ENCODE data around the gene SEC11C. TPM values are rescaled to one million over a fixed set of nuclear protein-coding genes. Genes with fewer than 3 reads are reported as not detected.

SEC11C gene
- total RNA-seq, 4 donors from 2014 or later = 25.9 to 48.0 (median 34.4) TPM

DNA sequence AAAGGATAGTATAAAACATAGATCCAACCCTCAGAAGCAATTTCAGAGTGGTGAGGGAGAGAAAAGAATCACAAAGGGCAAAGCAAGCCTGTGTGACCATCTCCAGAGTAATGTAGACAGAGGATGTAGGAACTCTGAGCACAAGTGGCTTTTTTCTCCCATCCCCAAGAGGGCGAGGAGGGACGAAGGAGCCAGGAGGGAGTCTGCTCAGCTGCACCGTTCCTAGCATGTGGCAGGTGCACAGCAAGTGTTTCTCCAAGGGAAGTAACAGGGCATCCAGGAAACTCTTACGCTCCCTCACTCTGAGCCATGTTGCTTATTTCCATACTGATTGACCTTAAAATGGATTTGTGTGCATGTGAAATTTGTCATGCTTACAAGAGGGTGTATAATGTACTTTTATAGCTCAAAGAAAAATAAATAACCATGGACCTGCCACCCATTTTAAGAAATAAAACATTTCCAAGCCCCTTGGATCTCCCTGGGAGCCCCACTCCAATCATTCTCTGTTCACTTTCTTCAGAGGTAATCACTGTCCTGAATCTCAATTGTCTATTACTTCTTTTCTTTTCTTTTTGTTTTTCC lies 37.8 kb upstream of the SEC11C start:
- WGBS = 34% methylated on average over 4 of the region's 4 CpGs

DNA sequence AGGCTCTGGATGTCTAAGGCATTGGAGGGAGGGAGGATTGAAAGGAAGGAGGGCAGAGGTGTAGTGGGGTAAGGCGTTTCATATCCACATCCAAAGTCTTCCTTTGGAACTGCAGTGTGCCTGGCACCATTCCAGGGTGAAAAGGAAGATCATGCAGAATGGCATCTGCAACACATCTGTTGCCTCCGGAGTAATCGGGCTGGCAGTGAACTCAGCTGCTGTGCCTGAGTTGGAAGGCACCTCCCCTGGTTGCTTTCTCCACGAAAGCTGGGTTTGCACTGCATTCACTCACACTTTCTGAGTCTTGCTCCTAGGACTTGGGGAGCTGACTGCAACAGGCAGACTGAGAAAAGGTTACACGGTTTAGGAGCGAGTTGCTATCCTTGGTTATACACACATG lies 30.3 kb upstream of the SEC11C start:
- TF ChIP-seq, protein P1, sequence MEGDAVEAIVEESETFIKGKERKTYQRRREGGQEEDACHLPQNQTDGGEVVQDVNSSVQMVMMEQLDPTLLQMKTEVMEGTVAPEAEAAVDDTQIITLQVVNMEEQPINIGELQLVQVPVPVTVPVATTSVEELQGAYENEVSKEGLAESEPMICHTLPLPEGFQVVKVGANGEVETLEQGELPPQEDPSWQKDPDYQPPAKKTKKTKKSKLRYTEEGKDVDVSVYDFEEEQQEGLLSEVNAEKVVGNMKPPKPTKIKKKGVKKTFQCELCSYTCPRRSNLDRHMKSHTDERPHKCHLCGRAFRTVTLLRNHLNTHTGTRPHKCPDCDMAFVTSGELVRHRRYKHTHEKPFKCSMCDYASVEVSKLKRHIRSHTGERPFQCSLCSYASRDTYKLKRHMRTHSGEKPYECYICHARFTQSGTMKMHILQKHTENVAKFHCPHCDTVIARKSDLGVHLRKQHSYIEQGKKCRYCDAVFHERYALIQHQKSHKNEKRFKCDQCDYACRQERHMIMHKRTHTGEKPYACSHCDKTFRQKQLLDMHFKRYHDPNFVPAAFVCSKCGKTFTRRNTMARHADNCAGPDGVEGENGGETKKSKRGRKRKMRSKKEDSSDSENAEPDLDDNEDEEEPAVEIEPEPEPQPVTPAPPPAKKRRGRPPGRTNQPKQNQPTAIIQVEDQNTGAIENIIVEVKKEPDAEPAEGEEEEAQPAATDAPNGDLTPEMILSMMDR (IDR thresholded peaks at IDR 0.05) = no peak
- TF ChIP-seq EP300 (IDR thresholded peaks at IDR 0.05) (no peak), POLR2AphosphoS5 (IDR thresholded peaks at IDR 0.05) (no peak), POLR2A (IDR thresholded peaks at IDR 0.05) (no peak)
- DNase-seq (ENCODE audit: low spot score in 2 of 2) = no peak
- Histone ChIP-seq H3K27me3 (peaks cover 53% of the 10 kb centered on the region), H3K4me3 (no peak overlapping the region), H3K36me3 (no peaks in the 10 kb centered on the region), H3K27ac (no peak overlapping the region), H3K4me1 (no peaks in the 10 kb centered on the region), H3K9me3 (no peaks in the 10 kb centered on the region)
- WGBS = 37% methylated on average over 6 of the region's 6 CpGs

More for the DNA sequence above, 37.8 kb upstream of the SEC11C start:
- no peak overlapping the region for H3K27ac ChIP-seq
- H3K36me3 ChIP-seq = no peaks in the 10 kb centered on the region
- H3K4me1 ChIP-seq = no peaks in the 10 kb centered on the region
- no peaks in the 10 kb centered on the region for H3K9me3 ChIP-seq
- H3K4me3 ChIP-seq = no peak overlapping the region
- TF ChIP-seq, protein P1 (IDR thresholded peaks at IDR 0.05) = no peak
- TF ChIP-seq POLR2A (IDR thresholded peaks at IDR 0.05) = no peak
- no peak for TF ChIP-seq EP300 (IDR thresholded peaks at IDR 0.05)
- no peak for TF ChIP-seq POLR2AphosphoS5 (IDR thresholded peaks at IDR 0.05)
- peaks cover 17% of the 10 kb centered on the region for H3K27me3 ChIP-seq
- no peak for DNase-seq (ENCODE audit: low spot score in 2 of 2)

DNA sequence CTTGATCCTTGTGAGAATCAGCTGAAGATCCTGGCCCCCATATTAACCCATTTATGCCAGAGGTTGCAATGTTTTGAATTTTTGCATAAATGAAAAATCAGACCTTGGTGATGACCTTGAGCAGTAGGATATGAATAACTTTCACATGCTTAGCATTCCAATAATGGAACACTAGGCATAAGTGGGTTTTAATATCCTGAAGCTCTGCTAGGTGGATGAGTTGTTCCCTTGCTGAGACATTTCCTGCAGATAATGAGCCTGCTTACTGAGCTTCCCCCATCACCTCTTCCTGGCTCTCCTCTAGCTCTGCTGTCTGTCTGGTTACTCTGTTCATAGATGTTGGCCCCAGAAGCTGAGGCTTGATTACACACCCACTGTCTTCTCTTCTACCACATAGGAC lies 25.5 kb upstream of the SEC11C start:
- Histone ChIP-seq H3K4me1 (no peaks in the 10 kb centered on the region), H3K27ac (no peak overlapping the region), H3K36me3 (no peaks in the 10 kb centered on the region), H3K27me3 (peaks cover 38% of the 10 kb centered on the region), H3K9me3 (no peaks in the 10 kb centered on the region), H3K4me3 (no peak overlapping the region)
- TF ChIP-seq, protein P1 (IDR thresholded peaks at IDR 0.05) = no peak
- TF ChIP-seq EP300 (IDR thresholded peaks at IDR 0.05) = no peak
- TF ChIP-seq POLR2AphosphoS5 (IDR thresholded peaks at IDR 0.05) = no peak
- no peak for DNase-seq (ENCODE audit: low spot score in 2 of 2)

DNA sequence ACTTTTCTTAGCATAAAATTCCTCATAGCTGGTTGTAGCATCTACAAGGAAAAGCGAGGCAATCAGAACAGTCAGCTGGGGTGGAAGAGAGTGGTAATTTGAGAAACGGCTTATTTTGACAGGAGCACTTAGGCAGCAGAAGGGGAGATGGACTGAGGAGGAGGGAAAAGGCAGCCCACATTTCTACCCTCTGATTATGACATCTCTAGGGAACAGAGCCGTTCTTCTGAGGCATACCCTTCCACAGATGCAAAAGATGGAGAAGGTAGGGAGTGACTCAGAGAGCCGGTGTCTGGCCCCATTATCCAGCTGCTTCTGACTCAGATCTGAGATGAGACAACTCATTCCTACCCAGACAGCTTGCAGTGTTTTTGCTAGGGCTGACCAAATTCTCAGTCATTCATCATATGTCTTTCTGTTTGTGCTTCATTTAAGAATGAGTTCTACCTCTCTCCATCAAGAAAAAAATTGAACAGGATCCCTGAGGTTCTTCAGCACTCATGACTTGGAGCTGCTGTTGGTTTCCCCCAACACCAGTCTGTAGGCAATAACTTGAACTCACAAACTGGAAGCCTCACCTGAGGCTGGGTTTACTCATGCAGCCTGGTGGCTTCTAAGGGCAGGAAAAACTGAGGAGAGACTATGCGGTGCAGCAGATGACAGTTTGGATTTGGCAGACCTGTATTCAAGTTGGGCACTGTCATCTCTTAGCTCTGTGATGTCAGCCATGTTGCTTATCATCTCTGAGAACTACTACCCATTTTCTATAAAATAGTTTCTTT lies 15.9 kb upstream of the SEC11C start:
- TF ChIP-seq EP300 (IDR thresholded peaks at IDR 0.05) (no peak), POLR2A (IDR thresholded peaks at IDR 0.05) (no peak), POLR2AphosphoS5 (IDR thresholded peaks at IDR 0.05) (no peak)
- TF ChIP-seq, protein P1 (IDR thresholded peaks at IDR 0.05) = no peak
- Histone ChIP-seq H3K4me3 (no peak overlapping the region), H3K36me3 (no peaks in the 10 kb centered on the region), H3K27me3 (peaks cover 8% of the 10 kb centered on the region), H3K4me1 (no peaks in the 10 kb centered on the region), H3K27ac (no peak overlapping the region), H3K9me3 (no peaks in the 10 kb centered on the region)
- DNase-seq (ENCODE audit: low spot score in 2 of 2) = no peak
- 43% methylated on average over 5 of the region's 5 CpGs for WGBS

DNA sequence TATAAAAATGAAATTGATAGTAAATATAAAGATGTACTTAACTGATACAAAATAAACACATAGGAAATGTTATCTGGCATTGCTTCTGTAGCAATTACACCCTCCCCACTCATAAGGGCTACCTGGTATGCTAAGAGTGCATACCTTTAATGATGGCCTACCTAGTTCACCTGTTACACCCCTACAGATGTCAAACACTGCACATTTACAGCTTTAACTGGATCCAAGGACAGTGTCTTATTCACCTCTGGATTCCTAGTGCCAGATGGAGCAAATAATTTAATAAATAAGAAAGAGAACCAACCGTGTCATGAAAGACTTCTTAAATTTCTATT lies 15.3 kb upstream of the SEC11C start:
- Histone ChIP-seq H3K4me1 (no peaks in the 10 kb centered on the region), H3K9me3 (no peaks in the 10 kb centered on the region), H3K36me3 (no peaks in the 10 kb centered on the region), H3K4me3 (no peak overlapping the region), H3K27ac (no peak overlapping the region), H3K27me3 (peaks cover 10% of the 10 kb centered on the region)
- no peak for TF ChIP-seq EP300 (IDR thresholded peaks at IDR 0.05)
- TF ChIP-seq, protein P1 (IDR thresholded peaks at IDR 0.05) = no peak
- no peak for TF ChIP-seq POLR2AphosphoS5 (IDR thresholded peaks at IDR 0.05)
- no peak for TF ChIP-seq POLR2A (IDR thresholded peaks at IDR 0.05)
- 72% methylated on average over 1 of the region's 1 CpG for WGBS
- DNase-seq (ENCODE audit: low spot score in 2 of 2) = no peak
